Mesangial cell (primary cell): ENCODE results near the gene TRUB1. TPM values are rescaled to one million over a fixed set of nuclear protein-coding genes. Genes with fewer than 3 reads are reported as not detected.

Experiments
- total RNA-seq: library from RNA; depleted of rRNA; stranded (reverse); fragments of >200 nt; gene quantifications from 2 replicates; pipeline ENCODE4 v1.2.3, GENCODE V29; 2015

Gene TRUB1
- total RNA-seq = 16.2 and 27.2 TPM in 2 replicates

DNA sequence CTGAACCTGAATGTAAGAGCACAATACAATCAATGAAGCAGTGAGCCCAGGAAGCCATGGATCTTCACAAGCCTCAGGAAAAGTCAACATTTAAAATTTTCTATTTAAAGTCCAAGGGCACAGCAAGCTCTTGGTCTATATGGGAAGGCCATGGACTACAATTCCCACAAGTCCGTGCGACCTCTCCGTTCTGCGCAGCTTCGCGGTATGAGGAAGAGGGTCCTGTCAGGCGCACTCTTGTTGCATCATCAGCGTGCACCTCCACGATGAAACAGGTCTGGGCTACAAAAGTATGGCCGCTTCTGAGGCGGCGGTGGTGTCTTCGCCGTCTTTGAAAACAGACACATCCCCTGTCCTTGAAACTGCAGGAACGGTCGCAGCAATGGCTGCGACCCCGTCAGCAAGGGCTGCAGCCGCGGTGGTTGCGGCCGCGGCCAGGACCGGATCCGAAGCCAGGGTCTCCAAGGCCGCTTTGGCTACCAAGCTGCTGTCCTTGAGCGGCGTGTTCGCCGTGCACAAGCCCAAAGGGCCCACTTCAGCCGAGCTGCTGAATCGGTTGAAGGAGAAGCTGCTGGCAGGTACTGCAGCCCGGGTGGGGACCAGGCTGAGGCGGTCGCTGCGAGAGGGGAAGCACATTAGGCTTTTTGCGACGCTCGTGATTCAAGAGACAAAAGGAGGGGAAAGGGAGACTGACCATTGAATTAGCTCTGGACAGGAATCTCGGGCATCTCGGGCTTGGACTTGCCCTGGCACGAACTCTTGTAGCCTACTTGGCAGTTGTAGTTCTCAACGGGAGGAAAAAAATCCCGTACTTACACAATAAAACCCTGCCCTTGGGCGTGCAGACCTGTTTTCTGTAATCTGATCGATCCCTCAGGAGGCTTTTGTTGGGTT, at the start of gene TRUB1:
TRUB1 (plus strand) TSS at position 234 of the 894 bp plus-strand sequence; CDS start at position 293, 59 bp downstream.

Other genes starting within 250 kb of the TRUB1 start
- 19.1 and 19.6 TPM in 2 replicates for gene FHIP2A, start 116.4 kb upstream of the TRUB1 start, total RNA-seq
- gene ATRNL1, start 155.2 kb downstream of the TRUB1 start, total RNA-seq = 26.1 and 35.2 TPM in 2 replicates